Keratinocyte (primary cell): ENCODE results near the gene MYEF2. TPM values are rescaled to one million over a fixed set of nuclear protein-coding genes. Genes with fewer than 3 reads are reported as not detected.

ENCODE experiments used
- DNase-seq: peaks from one replicate; pipeline ENCODE4 v3.0.0-alpha.2; 2011; ENCODE audit warnings: low read depth, missing footprints, low spot score
- FAIRE-seq: peaks from 2 replicates; lab custom pipeline; 2011; peaks lifted over from hg19 to GRCh38; lab: Jason Lieb, UNC
- H2AFZ ChIP-seq: 2 replicates; pipeline ENCODE4 v1.6.0; 2012; ENCODE audit warnings: low read length, control low read depth, inconsistent platforms; ENCODE audit not compliant: control insufficient read depth
- H3K27ac ChIP-seq: 2 replicates; pipeline ENCODE4 v1.5.1; 2011; ENCODE audit warnings: low read length; ENCODE audit not compliant: control insufficient read depth, insufficient read depth
- H3K27me3 ChIP-seq: 3 replicates; pipeline ENCODE4 v1.6.0; 2011; ENCODE audit warnings: low read length; ENCODE audit not compliant: control insufficient read depth, insufficient read depth; ENCODE audit errors: extremely low read depth
- H3K36me3 ChIP-seq, 2 experiments: 2 replicates in 1 of 2; 3 replicates in 1 of 2; pipeline ENCODE4 v1.5.1; 2011; ENCODE audit warnings: low read length in 2 of 2, mild to moderate bottlenecking in 1 of 2; ENCODE audit not compliant: control insufficient read depth in 2 of 2, insufficient read depth in 2 of 2; ENCODE audit errors: extremely low read depth in 1 of 2
- H3K4me1 ChIP-seq: 3 replicates; pipeline ENCODE4 v1.5.1; 2011; ENCODE audit warnings: low read length; ENCODE audit not compliant: control insufficient read depth, insufficient read depth; ENCODE audit errors: extremely low read depth
- H3K4me2 ChIP-seq: 3 replicates; pipeline ENCODE4 v1.6.0; 2011; ENCODE audit warnings: low read depth, low read length; ENCODE audit not compliant: control insufficient read depth, insufficient read depth; ENCODE audit errors: extremely low read depth
- H3K4me3 ChIP-seq, 3 experiments: fragments of 200-600 bp in 1 of 3; sonication (generic) in 1 of 3; 2 replicates in 2 of 3; 3 replicates in 1 of 3; pipeline ENCODE4 v1.5.1; 2011 to 2016; ENCODE audit warnings: low read length in 3 of 3, mild to moderate bottlenecking in 3 of 3, control low read depth in 2 of 3, inconsistent platforms in 1 of 3, low read depth in 1 of 3, mixed read lengths in 1 of 3, mixed run types in 1 of 3, moderate library complexity in 1 of 3; ENCODE audit not compliant: control insufficient read depth in 2 of 3, insufficient read depth in 2 of 3; ENCODE audit errors: extremely low read depth in 1 of 3
- H3K79me2 ChIP-seq: 2 replicates; pipeline ENCODE4 v1.6.0; 2012; ENCODE audit warnings: low read length; ENCODE audit not compliant: control insufficient read depth, insufficient read depth
- H3K9ac ChIP-seq: 3 replicates; pipeline ENCODE4 v1.6.0; 2011; ENCODE audit warnings: low read length; ENCODE audit not compliant: control insufficient read depth, insufficient read depth; ENCODE audit errors: extremely low read depth
- H3K9me1 ChIP-seq: 3 replicates; pipeline ENCODE4 v1.6.0; 2011; ENCODE audit warnings: low read length; ENCODE audit not compliant: control insufficient read depth, insufficient read depth; ENCODE audit errors: extremely low read depth
- H3K9me3 ChIP-seq: 2 replicates; pipeline ENCODE4 v1.5.1; 2012; ENCODE audit warnings: low read depth, low read length; ENCODE audit not compliant: control insufficient read depth
- H4K20me1 ChIP-seq: 3 replicates; pipeline ENCODE4 v1.6.0; 2011; ENCODE audit warnings: low read length; ENCODE audit not compliant: control insufficient read depth, insufficient read depth; ENCODE audit errors: extremely low read depth
- CTCF ChIP-seq, 3 experiments: IDR thresholded peaks in 1 of 3; conservative IDR thresholded peaks in 1 of 3; optimal IDR thresholded peaks in 1 of 3; 2 replicates in 2 of 3; 3 replicates in 1 of 3; pipeline versions ENCODE3 to v1.5.1; 2011; ENCODE audit warnings: low read length in 3 of 3, mild to moderate bottlenecking in 3 of 3, moderate library complexity in 2 of 3, control low read depth in 1 of 3, inconsistent platforms in 1 of 3; ENCODE audit not compliant: insufficient read depth in 2 of 3; ENCODE audit errors: extremely low read depth in 1 of 3
- EZH2 ChIP-seq: IDR thresholded peaks from one replicate; pipeline ENCODE4 v1.6.1; 2012; ENCODE audit warnings: inconsistent platforms, mild to moderate bottlenecking, low read length, moderate library complexity
- dilution Hi-C: fragments of 300-500 bp; cut with MboI; formaldehyde crosslinking; loops from one replicate; pipeline ENCODE4 v1.7.0; 2020; ENCODE audit warnings: low sequenced_read_pairs; ENCODE audit not compliant: extremely low pct_ligation_motif_present
- polyA plus RNA-seq, 5 experiments: library from polyadenylated mRNA; depleted of rRNA in 3 of 5; stranded (reverse) in 3 of 5; stranded (forward) in 1 of 5; unstranded in 1 of 5; fragments of >200 nt; gene quantifications; 1 replicate in 1 of 5; 2 replicates in 3 of 5; 3 replicates in 1 of 5; pipeline versions ENCODE4 v1.2.1 to v1.2.3, GENCODE V29; 2011 to 2012; ENCODE audit warnings: missing spikeins in 2 of 5, low read depth in 1 of 5, low replicate concordance in 1 of 5

Gene MYEF2
- polyA plus RNA-seq, 1 donor (not counting 4 experiments of a cell fraction or from before 2014, with no cell fraction given): 2.8 TPM

- dilution Hi-C loops: no loop called here
- no peaks in the 10 kb centered on the region for H3K4me1 ChIP-seq
- H2AFZ ChIP-seq: no peak overlapping the region
- no peak for TF ChIP-seq CTCF (optimal IDR thresholded peaks at IDR 0.05 in 1 of 3, IDR thresholded peaks at IDR 0.05 in 1 of 3, conservative IDR thresholded peaks at IDR 0.05 in 1 of 3; ENCODE audit: extremely low read depth in 1 of 3, insufficient read depth in 2 of 3, low read length in 3 of 3)
- TF ChIP-seq EZH2: no peak
- H3K27me3 ChIP-seq: no peaks in the 10 kb centered on the region
- FAIRE-seq: no peak
- H3K9me3 ChIP-seq: no peaks in the 10 kb centered on the region
- no peaks in the 10 kb centered on the region for H4K20me1 ChIP-seq
- no peak overlapping the region for H3K4me2 ChIP-seq
- no peak overlapping the region for H3K9ac ChIP-seq
- DNase-seq: no peak
- no peaks in the 10 kb centered on the region for H3K36me3 ChIP-seq
- H3K4me3 ChIP-seq: no peak overlapping the region
- no peaks in the 10 kb centered on the region for H3K9me1 ChIP-seq
- H3K79me2 ChIP-seq: no peaks in the 10 kb centered on the region
- H3K27ac ChIP-seq: no peak overlapping the region
Measured at GRCh38 chr15:48087844-48088243, 90.3 kb downstream of the MYEF2 start.

- Histone ChIP-seq H3K4me3 (no peak overlapping the region), H3K27me3 (no peaks in the 10 kb centered on the region), H3K79me2 (no peaks in the 10 kb centered on the region), H2AFZ (no peak overlapping the region), H3K27ac (no peak overlapping the region), H3K9me3 (no peaks in the 10 kb centered on the region), H4K20me1 (no peaks in the 10 kb centered on the region), H3K4me1 (no peaks in the 10 kb centered on the region), H3K9me1 (no peaks in the 10 kb centered on the region), H3K9ac (no peak overlapping the region), H3K4me2 (no peak overlapping the region), H3K36me3 (no peaks in the 10 kb centered on the region)
- TF ChIP-seq CTCF (optimal IDR thresholded peaks at IDR 0.05 in 1 of 3, IDR thresholded peaks at IDR 0.05 in 1 of 3, conservative IDR thresholded peaks at IDR 0.05 in 1 of 3; ENCODE audit: extremely low read depth in 1 of 3, insufficient read depth in 2 of 3, low read length in 3 of 3) (no peak), EZH2 (no peak)
- no peak for FAIRE-seq
- dilution Hi-C loops: no loop called here
- DNase-seq: no peak
Measured at GRCh38 chr15:48086576-48086975, 91.5 kb downstream of the MYEF2 start.
